B cell (primary cell): ENCODE data around the gene COMMD4. TPM values are rescaled to one million over a fixed set of nuclear protein-coding genes. Genes with fewer than 3 reads are reported as not detected.

Experiments used
- ATAC-seq: fragments of 200-7000 bp; cut with Tn5 transposase; one replicate; pipeline ENCODE4 v1.10.0; 2021; ENCODE audit warnings: low read depth, mild to moderate bottlenecking, moderate number of reproducible peaks, moderate library complexity
- CTCF ChIA-PET: fragments of 350-600 bp; sonication (Branson Sonifier 250); formaldehyde crosslinking; loops from one replicate; lab custom pipeline; 2021; ENCODE audit warnings: antibody characterized with exemption, inconsistent platforms; lab: Charles Lee
- POLR2A ChIA-PET: fragments of 350-600 bp; sonication (Branson Sonifier 250); formaldehyde crosslinking; loops from one replicate; lab custom pipeline; 2021; ENCODE audit warnings: antibody characterized with exemption; lab: Charles Lee
- DNase-seq: peaks from one replicate; pipeline ENCODE4 v3.0.0; 2013
- H2AFZ ChIP-seq: 2 replicates; pipeline ENCODE4 v1.6.1; 2012; ENCODE audit warnings: mild to moderate bottlenecking, low read depth, low read length; ENCODE audit not compliant: insufficient read depth, poor library complexity, severe bottlenecking
- H3K27ac ChIP-seq, 2 donors: 1 replicate in 1 of 2; 2 replicates in 1 of 2; pipeline ENCODE4 v1.5.1; 2012 to 2013; ENCODE audit warnings: low read length in 2 of 2, mild to moderate bottlenecking in 2 of 2, moderate library complexity in 1 of 2
- H3K27me3 ChIP-seq, 4 experiments: fragments of 200-600 bp in 1 of 4; sonication (generic) in 1 of 4; replicated peaks in 1 of 4; 1 replicate in 2 of 4; 2 replicates in 2 of 4; pipeline versions ENCODE4 v1.6.1 to v1.7.0; 2013 to 2016; ENCODE audit warnings: low read length in 3 of 4, mild to moderate bottlenecking in 2 of 4, mixed read lengths in 1 of 4, moderate library complexity in 1 of 4; ENCODE audit not compliant: insufficient read depth in 4 of 4, control insufficient read depth in 3 of 4; ENCODE audit errors: control extremely low read depth in 1 of 4
- H3K36me3 ChIP-seq, 2 experiments: replicated peaks in 1 of 2; 1 replicate in 1 of 2; 2 replicates in 1 of 2; pipeline versions ENCODE4 v1.6.1 to v1.7.1; 2013; ENCODE audit warnings: low read length in 1 of 2; ENCODE audit not compliant: insufficient read depth in 2 of 2, control insufficient read depth in 1 of 2; ENCODE audit errors: control extremely low read depth in 1 of 2, extremely low read depth in 1 of 2
- H3K4me1 ChIP-seq, 2 donors: fragments of 200-600 bp in 1 of 2; sonication (generic) in 1 of 2; 1 replicate in 1 of 2; 2 replicates in 1 of 2; pipeline versions ENCODE4 v1.5.1 to v1.6.1; 2013 to 2017; ENCODE audit warnings: low read length in 2 of 2; ENCODE audit not compliant: control insufficient read depth in 2 of 2, insufficient read depth in 2 of 2
- H3K4me2 ChIP-seq: replicated peaks from 2 replicates; pipeline ENCODE3; 2012; ENCODE audit warnings: mild to moderate bottlenecking, low read depth, low read length; ENCODE audit not compliant: poor library complexity, severe bottlenecking
- H3K4me3 ChIP-seq, 5 experiments: fragments of 200-600 bp in 1 of 5; sonication (generic) in 1 of 5; 1 replicate in 3 of 5; 2 replicates in 2 of 5; pipeline versions ENCODE4 v1.5.1 to v1.7.0; 2011 to 2016; ENCODE audit warnings: low read length in 4 of 5, mild to moderate bottlenecking in 4 of 5, low read depth in 2 of 5, control low read depth in 1 of 5, moderate library complexity in 1 of 5; ENCODE audit not compliant: insufficient read depth in 1 of 5; ENCODE audit errors: control extremely low read depth in 1 of 5, extremely low read depth in 1 of 5
- H3K79me2 ChIP-seq: fragments of 200-600 bp; sonication (generic); one replicate; pipeline ENCODE4 v1.6.0; 2016; ENCODE audit warnings: low read length; ENCODE audit not compliant: control insufficient read depth, insufficient read depth
- H3K9ac ChIP-seq: fragments of 200-600 bp; sonication (generic); 2 replicates; pipeline ENCODE4 v1.6.1; 2017; ENCODE audit warnings: mild to moderate bottlenecking, low read length, moderate library complexity
- H3K9me3 ChIP-seq, 3 donors: one replicate each; pipeline versions ENCODE4 v1.6.1 to v1.7.1; 2013; ENCODE audit warnings: low read length in 2 of 3; ENCODE audit not compliant: control insufficient read depth in 2 of 3, insufficient read depth in 1 of 3; ENCODE audit errors: control extremely low read depth in 1 of 3
- H4K20me1 ChIP-seq: 2 replicates; pipeline ENCODE4 v1.6.0; 2012; ENCODE audit warnings: mild to moderate bottlenecking, low read length; ENCODE audit not compliant: insufficient read depth, control insufficient read depth, poor library complexity, severe bottlenecking
- H3K27ac Mint-ChIP-seq: one replicate; pipeline ENCODE4 v1.8.0; 2021; ENCODE audit warnings: mixed read lengths
- H3K27me3 Mint-ChIP-seq: one replicate; pipeline ENCODE4 v1.8.0; 2021; ENCODE audit warnings: mixed read lengths
- H3K4me1 Mint-ChIP-seq: one replicate; pipeline ENCODE4 v1.8.0; 2021; ENCODE audit warnings: mixed read lengths
- H3K4me3 Mint-ChIP-seq: one replicate; pipeline ENCODE4 v1.8.0; 2021; ENCODE audit warnings: mixed read lengths
- H3K9me3 Mint-ChIP-seq: one replicate; pipeline ENCODE4 v1.8.0; 2022; ENCODE audit warnings: mixed read lengths; ENCODE audit not compliant: insufficient read depth
- EZH2 ChIP-seq: IDR thresholded peaks from 2 replicates; pipeline ENCODE4 v1.6.1; 2012; ENCODE audit warnings: borderline replicate concordance, low read depth, mild to moderate bottlenecking, moderate library complexity, low read length; ENCODE audit not compliant: insufficient read depth, poor library complexity, severe bottlenecking
- WGBS: methylation state at CpG from one replicate; pipeline ENCODE4 v1.1.5; 2013; ENCODE audit warnings: missing lambda C conversion rate; ENCODE audit not compliant: insufficient coverage; 5-methylcytosine and 5-hydroxymethylcytosine counted together
- intact Hi-C: fragments of 100-400 bp; cut with micrococcal nuclease; formaldehyde crosslinking; loops from one replicate; pipeline ENCODE4 v1.10.0; 2022
- polyA plus RNA-seq: library from polyadenylated mRNA; depleted of rRNA; stranded (reverse); fragments of >200 nt; gene quantifications from 2 replicates; pipeline ENCODE4 v1.2.3, GENCODE V29; 2012
- total RNA-seq, 2 donors: library from RNA; stranded (reverse); fragments of 120-200 nt in 1 of 2; gene quantifications; 1 replicate in 1 of 2; 2 replicates in 1 of 2; pipeline versions ENCODE4 v1.2.3 to v1.2.4, GENCODE V29; 2013 to 2022
- TF ChIP-seq, protein P1 (sequence below): fragments of 200-600 bp; IDR thresholded peaks from one replicate; pipeline ENCODE4 v1.8.0; 2022; ENCODE audit warnings: antibody characterized with exemption, mild to moderate bottlenecking

COMMD4 gene
- total and polyA plus RNA-seq, 2 donors (not counting 1 experiment from before 2014, with no cell fraction given), result 57.9 to 63.5 TPM

DNA sequence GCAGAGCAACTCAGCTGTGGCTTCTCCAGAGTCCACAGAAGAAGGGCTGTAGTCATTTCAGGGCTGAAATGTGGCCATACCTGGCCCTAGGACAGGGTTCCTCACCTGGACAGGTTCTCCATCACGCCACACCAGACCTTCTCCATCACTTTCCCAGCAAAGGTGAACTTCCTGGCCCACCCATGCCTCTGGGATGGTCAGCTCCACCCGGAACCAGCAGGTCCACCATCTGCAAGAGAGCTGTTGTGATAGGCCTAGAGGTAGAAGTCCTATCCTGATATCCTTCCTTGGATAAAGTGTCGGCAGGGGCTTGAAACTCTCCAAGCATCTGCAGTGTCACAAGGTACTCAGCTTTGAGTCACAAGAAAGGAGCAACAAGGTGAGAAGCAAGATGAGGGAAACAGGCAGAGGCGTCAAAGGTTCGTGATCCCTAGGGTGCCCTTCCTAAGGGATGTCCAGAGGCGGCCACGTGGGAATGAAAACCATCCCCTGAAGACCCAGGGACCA, 31.6 kb downstream of the COMMD4 start:
- Mint-ChIP-seq H3K27me3 (no peaks in the 10 kb centered on the region), H3K27ac (peak overlapping the region; percentile 95), H3K4me3 (peak overlapping the region; percentile 93), H3K4me1 (peaks cover 27% of the 10 kb centered on the region), H3K9me3 (no peaks in the 10 kb centered on the region)
- H3K36me3 ChIP-seq, result peaks cover 0 to 44% of the 10 kb centered on the region in 2 experiments
- H4K20me1 ChIP-seq, result no peaks in the 10 kb centered on the region
- H3K4me1 ChIP-seq, result peaks cover 13 to 19% of the 10 kb centered on the region in 2 donors
- peak overlapping the region in 4 of 5 experiments; percentile 87 to 96 (median 92) for H3K4me3 ChIP-seq
- no peaks in the 10 kb centered on the region for H3K9me3 ChIP-seq
- ChIA-PET CTCF (interaction anchor here (0.7 to 4.3 kb wide), 29 partner anchors 11 to 511 kb away, joined by 3 to 52 read pairs (median 5); partner anchors contain the start of genes C15orf39, COMMD4, IMP3 and NEIL1), POLR2A (interaction anchor here (0.8 to 3.9 kb wide), 10 partner anchors 13 to 371 kb away, joined by 3 to 62 read pairs (median 4); partner anchors contain the start of genes COMMD4, IMP3, NEIL1 and PPCDC)
- intact Hi-C loops, result loop anchor here (1.0 to 5.0 kb wide), 2 partner anchors 31 to 430 kb away; partner anchors contain the start of genes COMMD4 and COX5A
- H3K4me2 ChIP-seq, result peak overlapping the region; percentile 96
- H3K9ac ChIP-seq, result peak overlapping the region; percentile 96
- no peak for ATAC-seq
- DNase-seq, result no peak
- no peaks in the 10 kb centered on the region for H3K27me3 ChIP-seq
- peak overlapping the region; percentile 73 for H2AFZ ChIP-seq
- TF ChIP-seq EZH2, result no peak
- TF ChIP-seq, protein P1, sequence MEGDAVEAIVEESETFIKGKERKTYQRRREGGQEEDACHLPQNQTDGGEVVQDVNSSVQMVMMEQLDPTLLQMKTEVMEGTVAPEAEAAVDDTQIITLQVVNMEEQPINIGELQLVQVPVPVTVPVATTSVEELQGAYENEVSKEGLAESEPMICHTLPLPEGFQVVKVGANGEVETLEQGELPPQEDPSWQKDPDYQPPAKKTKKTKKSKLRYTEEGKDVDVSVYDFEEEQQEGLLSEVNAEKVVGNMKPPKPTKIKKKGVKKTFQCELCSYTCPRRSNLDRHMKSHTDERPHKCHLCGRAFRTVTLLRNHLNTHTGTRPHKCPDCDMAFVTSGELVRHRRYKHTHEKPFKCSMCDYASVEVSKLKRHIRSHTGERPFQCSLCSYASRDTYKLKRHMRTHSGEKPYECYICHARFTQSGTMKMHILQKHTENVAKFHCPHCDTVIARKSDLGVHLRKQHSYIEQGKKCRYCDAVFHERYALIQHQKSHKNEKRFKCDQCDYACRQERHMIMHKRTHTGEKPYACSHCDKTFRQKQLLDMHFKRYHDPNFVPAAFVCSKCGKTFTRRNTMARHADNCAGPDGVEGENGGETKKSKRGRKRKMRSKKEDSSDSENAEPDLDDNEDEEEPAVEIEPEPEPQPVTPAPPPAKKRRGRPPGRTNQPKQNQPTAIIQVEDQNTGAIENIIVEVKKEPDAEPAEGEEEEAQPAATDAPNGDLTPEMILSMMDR, result no peak
- H3K79me2 ChIP-seq, result peaks cover 4% of the 10 kb centered on the region
- WGBS, result 58% methylated on average over 7 of the region's 7 CpGs
- H3K27ac ChIP-seq, result peak overlapping the region; percentile 98 to 99
